NCI-H2227 (cell line): ENCODE data around the gene REPIN1.
A peak's percentile ranks its signal among the peaks of the same experiment; 100 is the strongest.

Source experiments
- DNase-seq: peaks from one replicate; lab custom pipeline; 2025; ENCODE audit not compliant: unreplicated experiment; lab: John Stamatoyannopoulos, UW

Gene REPIN1

GRCh38 chr7:150368096-150368883 lies at the start of gene REPIN1:
TSS of gene REPIN1 (plus strand) at chr7:150368822. CDS start at chr7:150369712, 890 bp downstream.
- DNase-seq: peak; percentile 93

- no peak for DNase-seq
Observed at GRCh38 chr7:150321788-150322113, 46.9 kb upstream of the REPIN1 start.

GRCh38 chr7:150322114-150322832 lies 46.3 kb upstream of the REPIN1 start:
- peak; percentile 27 for DNase-seq

GRCh38 chr7:150322833-150323681 lies 45.6 kb upstream of the REPIN1 start, which contains the start of the genes ACTR3C and LRRC61:
TSS of gene ACTR3C (minus strand) at chr7:150323545. CDS start at chr7:150295296, 28,249 bp downstream.
TSS of gene LRRC61 (plus strand) at chr7:150323355. CDS start at chr7:150336862, 13,507 bp downstream.
- DNase-seq: peak; percentile 89

- DNase-seq: peak; percentile 74
Observed at GRCh38 chr7:150323682-150324372, 44.8 kb upstream of the REPIN1 start.

GRCh38 chr7:150324373-150324961 lies 44.2 kb upstream of the REPIN1 start:
- DNase-seq: peak; percentile 72

GRCh38 chr7:150325110-150325611 lies 43.5 kb upstream of the REPIN1 start:
- DNase-seq: no peak

GRCh38 chr7:150325901-150326300 lies 42.7 kb upstream of the REPIN1 start:
- no peak for DNase-seq

GRCh38 chr7:150326657-150327268 lies 41.9 kb upstream of the REPIN1 start:
- DNase-seq: no peak

GRCh38 chr7:150327308-150327707 lies 41.3 kb upstream of the REPIN1 start:
- no peak for DNase-seq

- DNase-seq: no peak
Observed at GRCh38 chr7:150329331-150330120, 39.1 kb upstream of the REPIN1 start.

GRCh38 chr7:150330211-150330885 lies 38.3 kb upstream of the REPIN1 start:
- no peak for DNase-seq

GRCh38 chr7:150332852-150333635 lies 35.6 kb upstream of the REPIN1 start:
- no peak for DNase-seq

- no peak for DNase-seq
Observed at GRCh38 chr7:150333659-150334058, 35.0 kb upstream of the REPIN1 start.

- DNase-seq: no peak
Observed at GRCh38 chr7:150334108-150334507, 34.5 kb upstream of the REPIN1 start.

GRCh38 chr7:150335108-150335773 lies 33.4 kb upstream of the REPIN1 start:
- no peak for DNase-seq

- no peak for DNase-seq
Observed at GRCh38 chr7:150335774-150336112, 32.9 kb upstream of the REPIN1 start.
